ENCODE measurements around the gene RNFT1.

DNA sequence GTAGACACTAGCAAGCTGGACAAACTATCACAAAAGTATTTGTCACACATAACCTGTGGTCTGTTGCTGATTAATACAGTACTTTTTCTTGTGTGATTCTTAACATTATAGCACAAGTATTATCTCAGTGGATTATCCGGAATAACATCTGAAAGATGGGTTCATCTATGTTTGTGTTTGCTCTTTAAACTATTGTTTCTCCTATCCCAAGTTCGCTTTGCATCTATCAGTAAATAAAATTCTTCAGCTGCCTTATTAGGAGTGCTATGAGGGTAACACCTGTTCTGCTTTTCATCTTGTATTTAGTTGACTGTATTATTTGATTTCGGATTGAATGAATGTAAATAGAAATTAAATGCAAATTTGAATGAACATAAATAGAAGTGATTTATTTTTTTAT lies 14.5 kb downstream of the RNFT1 start:
- no peak for TF ChIP-seq ASH2L (IDR thresholded peaks at IDR 0.05; ENCODE audit: borderline replicate concordance, low read depth)
- TF ChIP-seq EP300 (IDR thresholded peaks at IDR 0.05; ENCODE audit: borderline replicate concordance in 1 of 2, control insufficient read depth in 1 of 2, low read depth in 2 of 2, low read length in 2 of 2): no peak
- no peak for TF ChIP-seq TCF7 (IDR thresholded peaks at IDR 0.05; ENCODE audit: borderline replicate concordance)
- TF ChIP-seq, protein P1, sequence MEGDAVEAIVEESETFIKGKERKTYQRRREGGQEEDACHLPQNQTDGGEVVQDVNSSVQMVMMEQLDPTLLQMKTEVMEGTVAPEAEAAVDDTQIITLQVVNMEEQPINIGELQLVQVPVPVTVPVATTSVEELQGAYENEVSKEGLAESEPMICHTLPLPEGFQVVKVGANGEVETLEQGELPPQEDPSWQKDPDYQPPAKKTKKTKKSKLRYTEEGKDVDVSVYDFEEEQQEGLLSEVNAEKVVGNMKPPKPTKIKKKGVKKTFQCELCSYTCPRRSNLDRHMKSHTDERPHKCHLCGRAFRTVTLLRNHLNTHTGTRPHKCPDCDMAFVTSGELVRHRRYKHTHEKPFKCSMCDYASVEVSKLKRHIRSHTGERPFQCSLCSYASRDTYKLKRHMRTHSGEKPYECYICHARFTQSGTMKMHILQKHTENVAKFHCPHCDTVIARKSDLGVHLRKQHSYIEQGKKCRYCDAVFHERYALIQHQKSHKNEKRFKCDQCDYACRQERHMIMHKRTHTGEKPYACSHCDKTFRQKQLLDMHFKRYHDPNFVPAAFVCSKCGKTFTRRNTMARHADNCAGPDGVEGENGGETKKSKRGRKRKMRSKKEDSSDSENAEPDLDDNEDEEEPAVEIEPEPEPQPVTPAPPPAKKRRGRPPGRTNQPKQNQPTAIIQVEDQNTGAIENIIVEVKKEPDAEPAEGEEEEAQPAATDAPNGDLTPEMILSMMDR (IDR thresholded peaks at IDR 0.05 in 2 of 3, conservative IDR thresholded peaks at IDR 0.05 in 1 of 3; ENCODE audit: control insufficient read depth in 2 of 3, extremely low read depth in 1 of 3, insufficient read depth in 1 of 3, low read depth in 3 of 3, low read length in 3 of 3): no peak
- no peak for TF ChIP-seq RAD21 (IDR thresholded peaks at IDR 0.05; ENCODE audit: insufficient read depth, low read depth, low read length)
- TF ChIP-seq NRF1 (conservative IDR thresholded peaks at IDR 0.05; ENCODE audit: low read depth, low read length): no peak

Data from GM12878 (cell line).